ENCODE results near the gene CLK2.

- no peak for TF ChIP-seq CTCF (IDR thresholded peaks at IDR 0.05)
- TF ChIP-seq POLR2AphosphoS5 (IDR thresholded peaks at IDR 0.05): no peak
- no peak for TF ChIP-seq POLR2A (IDR thresholded peaks at IDR 0.05)
Measured at GRCh38 chr1:155236451-155236850, 36.9 kb downstream of the CLK2 start.
